Astrocyte of the spinal cord (primary cell): ENCODE data around the gene USP35.

Experiments used
- DNase-seq: peaks from one replicate; pipeline ENCODE4 v3.0.0; 2011; ENCODE audit warnings: low read depth, low spot score
- H3K4me3 ChIP-seq: 2 replicates; pipeline ENCODE4 v1.5.1; 2011; ENCODE audit warnings: low read depth, mild to moderate bottlenecking, low read length, moderate library complexity
- CTCF ChIP-seq: IDR thresholded peaks from 2 replicates; pipeline ENCODE4 v1.5.1; 2012; ENCODE audit warnings: low read depth, mild to moderate bottlenecking, low read length, inconsistent platforms
- in situ Hi-C: cut with HindIII; loops from 2 replicates; pipeline ENCODE4 v1.10.0; 2017; ENCODE audit warnings: low sequenced_read_pairs

USP35 gene

GRCh38 chr11:78253797-78254196, 65.1 kb downstream of the USP35 start:
- TF ChIP-seq CTCF = no peak
- H3K4me3 ChIP-seq = no peak overlapping the region
- DNase-seq = peak; percentile 16
- in situ Hi-C loops = no loop called here

GRCh38 chr11:78254268-78254667, 65.5 kb downstream of the USP35 start:
- DNase-seq = no peak

GRCh38 chr11:78255919-78256318, 67.2 kb downstream of the USP35 start:
- in situ Hi-C loops = no loop called here
- DNase-seq = no peak
- TF ChIP-seq CTCF = no peak
- H3K4me3 ChIP-seq = no peak overlapping the region

More at GRCh38 chr11:78254268-78254667, 65.5 kb downstream of the USP35 start:
- no peak for TF ChIP-seq CTCF
- H3K4me3 ChIP-seq = no peak overlapping the region
- in situ Hi-C loops = no loop called here

- in situ Hi-C loops = no loop called here
- no peak for TF ChIP-seq CTCF
Measured at GRCh38 chr11:78256962-78257361, 68.2 kb downstream of the USP35 start.

GRCh38 chr11:78257654-78258053, 68.9 kb downstream of the USP35 start:
- in situ Hi-C loops = no loop called here
- DNase-seq = no peak
- no peak overlapping the region for H3K4me3 ChIP-seq
- TF ChIP-seq CTCF = no peak

More at GRCh38 chr11:78256962-78257361, 68.2 kb downstream of the USP35 start:
- DNase-seq = peak; percentile 71
- H3K4me3 ChIP-seq = no peak overlapping the region

GRCh38 chr11:78259777-78260487, 71.2 kb downstream of the USP35 start:
- DNase-seq = no peak
- no peak overlapping the region for H3K4me3 ChIP-seq
- TF ChIP-seq CTCF = no peak
- in situ Hi-C loops = no loop called here

GRCh38 chr11:78261367-78261766, 72.6 kb downstream of the USP35 start:
- no peak for DNase-seq
- H3K4me3 ChIP-seq = no peak overlapping the region
- TF ChIP-seq CTCF = no peak
- in situ Hi-C loops = no loop called here
